GM21576 (cell line): ENCODE results near the gene SYT12.

Experiments
- ATAC-seq: cut with Tn5 transposase; IDR thresholded peaks from one replicate; pipeline ENCODE4 v1.9.1; 2021; ENCODE audit warnings: mild to moderate bottlenecking, moderate library complexity; ENCODE audit not compliant: unreplicated experiment

Gene SYT12

DNA sequence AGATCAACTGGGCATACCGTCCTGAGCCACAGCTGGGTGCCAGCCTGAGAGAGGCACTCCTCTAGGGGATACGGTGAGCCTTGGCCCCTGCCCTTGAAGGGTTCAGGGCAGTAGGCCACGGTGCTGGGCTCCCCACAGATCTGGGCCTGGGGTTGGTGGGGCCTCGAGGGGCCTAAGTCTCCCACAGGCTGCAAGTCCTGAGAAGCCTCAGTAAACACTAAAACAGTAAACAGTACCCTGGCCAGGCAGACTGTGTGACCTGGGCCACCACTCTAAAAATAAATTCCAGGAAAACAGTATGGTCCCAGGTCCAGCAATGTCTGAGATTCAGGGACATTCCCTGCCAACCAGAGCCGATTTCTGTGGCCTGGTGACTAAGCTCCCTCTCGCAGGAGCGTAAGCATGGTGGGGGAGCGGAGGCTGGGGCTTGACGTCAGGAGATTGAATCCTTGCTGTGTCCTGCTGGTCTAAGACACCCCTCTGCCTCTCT lies 31.5 kb downstream of the SYT12 start:
- ATAC-seq: no peak

DNA sequence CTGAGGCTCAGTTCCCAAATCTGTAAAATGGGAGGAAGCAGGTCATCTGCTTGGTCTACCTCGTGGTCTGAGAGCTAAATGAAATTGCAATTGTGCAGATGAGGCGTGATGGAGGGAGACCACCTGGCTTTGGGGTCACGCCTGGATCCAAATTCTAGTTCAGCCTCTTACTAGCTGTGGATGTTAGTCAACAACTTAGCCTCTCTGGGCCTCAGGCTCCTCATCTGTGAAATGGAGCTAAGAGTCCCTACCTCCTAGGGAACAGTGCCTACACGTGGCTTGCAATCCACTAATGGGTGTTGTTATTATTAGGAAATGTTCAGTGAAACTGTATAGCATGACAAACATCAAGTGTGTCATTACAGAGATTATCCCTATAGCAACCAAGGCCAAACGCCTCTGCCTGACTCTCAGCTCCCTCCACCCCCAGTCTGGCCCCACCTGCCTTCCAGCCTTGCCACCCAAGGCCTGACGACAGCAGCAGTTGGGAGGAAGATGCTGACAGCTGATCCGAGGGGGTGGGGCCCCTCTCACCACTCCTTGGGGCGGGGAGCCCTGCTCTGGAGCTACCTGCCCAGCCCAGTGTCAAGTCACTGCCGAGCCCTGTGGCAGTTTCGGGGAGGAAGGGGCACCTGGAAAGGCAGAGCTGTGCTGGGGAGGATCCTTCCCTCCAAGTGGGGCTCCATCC lies 32.0 kb downstream of the SYT12 start:
- no peak for ATAC-seq

DNA sequence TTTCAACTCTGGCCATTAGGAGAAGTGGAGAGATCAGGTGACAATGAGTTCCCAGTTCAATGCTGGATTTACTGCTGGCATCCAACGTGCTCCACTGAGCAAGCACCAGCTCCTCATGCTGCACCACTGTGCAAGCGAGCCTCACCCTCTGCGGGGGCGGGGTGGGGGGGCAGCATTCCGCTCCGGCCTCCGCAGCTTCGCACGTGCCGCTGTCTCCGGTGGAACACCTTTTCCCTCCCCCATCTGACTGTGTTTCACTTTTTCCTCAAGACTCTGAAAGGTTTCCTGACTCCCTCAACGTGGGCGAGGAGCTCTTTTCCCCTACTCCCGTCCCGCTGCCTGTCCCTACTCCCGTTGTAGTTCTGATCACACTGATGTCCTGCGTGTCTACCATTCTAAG lies 32.9 kb downstream of the SYT12 start:
- ATAC-seq: no peak

DNA sequence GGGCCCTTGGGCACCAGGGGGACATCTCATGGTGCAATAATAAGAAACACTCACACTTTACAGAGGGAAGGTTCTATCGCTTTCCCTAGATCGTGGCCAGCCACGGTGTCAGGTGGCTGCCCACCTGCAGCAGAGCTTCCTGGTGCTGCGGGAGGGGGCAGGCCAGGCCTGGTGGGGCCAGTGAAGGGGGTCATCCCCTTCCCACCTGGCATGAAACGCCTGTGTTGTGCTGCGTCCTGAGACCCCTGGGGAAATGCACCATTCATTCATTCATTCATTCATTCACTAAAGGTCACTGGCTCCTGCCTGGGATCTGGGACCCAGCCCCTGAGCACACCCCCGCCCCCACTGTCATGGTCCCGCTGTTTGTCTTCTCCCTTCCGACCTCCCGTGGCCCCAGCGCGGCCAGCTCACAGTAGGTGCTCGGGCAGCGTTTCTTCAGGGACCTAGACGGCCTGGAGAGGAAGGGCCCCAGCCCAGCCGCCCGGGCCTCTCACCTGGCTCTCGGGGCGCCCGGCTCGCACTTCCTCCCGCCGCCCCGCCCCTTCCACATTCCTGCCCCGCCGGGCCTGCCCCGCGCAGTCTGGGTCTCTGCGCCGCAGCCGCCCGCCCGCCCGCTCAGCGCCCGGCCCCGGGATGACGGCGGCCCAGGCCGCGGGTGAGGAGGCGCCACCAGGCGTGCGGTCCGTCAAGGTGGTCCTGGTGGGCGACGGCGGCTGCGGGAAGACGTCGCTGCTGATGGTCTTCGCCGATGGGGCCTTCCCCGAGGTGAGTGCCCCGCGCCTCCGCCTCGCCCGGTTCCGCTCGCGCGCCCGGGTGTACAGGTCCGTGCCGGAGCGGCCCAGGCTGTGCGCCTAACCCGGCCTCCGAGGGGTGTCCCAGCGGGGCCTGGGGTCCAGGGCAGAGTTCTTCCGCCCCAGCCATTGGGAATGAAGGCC lies 33.6 kb downstream of the SYT12 start, which contains the start of gene RHOD:
TSS of gene RHOD (plus strand) at position 581 of the 938 bp plus-strand sequence. CDS start at position 637, 56 bp downstream.
- no peak for ATAC-seq

DNA sequence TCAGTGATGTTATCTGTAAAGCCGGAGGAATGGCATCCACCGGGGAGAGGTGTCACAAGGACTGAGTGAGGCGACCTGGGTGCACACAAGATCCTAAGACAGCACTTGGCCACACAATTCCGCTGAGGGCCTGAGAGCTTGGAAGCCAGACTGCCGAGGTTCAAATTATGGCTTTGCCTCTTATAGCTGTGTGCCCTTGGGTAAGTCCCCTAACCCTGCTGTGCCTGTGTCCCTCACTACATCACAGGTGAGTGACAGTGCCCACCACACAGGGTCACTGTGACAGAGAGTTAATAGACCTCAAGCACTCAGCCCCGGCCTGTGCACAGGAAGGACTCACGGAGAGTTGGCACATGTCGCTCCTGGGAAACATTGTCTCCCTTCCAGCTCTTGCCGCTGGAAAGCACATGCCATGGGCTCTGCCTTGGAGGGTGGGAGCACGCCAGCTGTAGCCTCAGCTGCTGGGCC lies 34.3 kb downstream of the SYT12 start:
- ATAC-seq: no peak

DNA sequence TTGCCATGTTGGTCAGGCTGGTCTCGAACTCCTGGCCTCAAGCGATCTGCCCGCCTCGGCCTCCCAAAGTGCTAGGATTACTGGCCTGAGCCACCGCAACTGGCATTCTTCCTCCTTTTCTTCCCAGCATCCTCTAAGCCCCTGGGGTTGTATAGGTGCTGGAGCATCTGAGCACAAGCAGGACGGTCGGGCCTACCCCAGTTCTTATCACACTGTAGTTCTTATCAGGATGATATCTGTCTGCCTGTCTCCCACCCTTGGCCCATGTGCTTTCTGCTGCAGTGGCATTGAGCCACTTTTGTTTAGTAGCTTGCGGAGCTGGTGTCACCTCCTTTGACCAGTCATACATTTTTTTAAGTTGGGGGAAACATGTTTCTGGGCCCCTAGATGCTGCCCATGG lies 35.6 kb downstream of the SYT12 start:
- ATAC-seq: no peak

DNA sequence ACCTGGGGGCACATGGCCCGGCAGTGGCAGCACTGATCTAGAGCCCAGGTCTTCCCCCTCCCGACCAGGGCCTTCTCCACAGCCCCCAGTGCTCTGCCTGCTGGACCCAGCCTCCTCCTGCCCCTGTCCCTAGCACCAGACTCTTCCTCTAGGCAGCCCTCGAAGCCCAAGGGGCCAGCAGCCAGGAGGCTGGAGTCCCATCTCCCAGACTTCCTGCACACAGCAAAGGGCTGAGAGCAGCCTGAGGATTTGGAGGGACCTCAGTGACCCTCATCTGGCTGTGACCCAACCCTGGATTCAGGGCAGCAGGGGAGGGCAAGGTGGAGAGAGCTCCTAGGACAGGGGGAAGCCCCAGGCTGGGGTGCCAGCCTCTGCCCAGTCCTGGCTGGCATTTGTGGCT lies 36.7 kb downstream of the SYT12 start:
- ATAC-seq: no peak

DNA sequence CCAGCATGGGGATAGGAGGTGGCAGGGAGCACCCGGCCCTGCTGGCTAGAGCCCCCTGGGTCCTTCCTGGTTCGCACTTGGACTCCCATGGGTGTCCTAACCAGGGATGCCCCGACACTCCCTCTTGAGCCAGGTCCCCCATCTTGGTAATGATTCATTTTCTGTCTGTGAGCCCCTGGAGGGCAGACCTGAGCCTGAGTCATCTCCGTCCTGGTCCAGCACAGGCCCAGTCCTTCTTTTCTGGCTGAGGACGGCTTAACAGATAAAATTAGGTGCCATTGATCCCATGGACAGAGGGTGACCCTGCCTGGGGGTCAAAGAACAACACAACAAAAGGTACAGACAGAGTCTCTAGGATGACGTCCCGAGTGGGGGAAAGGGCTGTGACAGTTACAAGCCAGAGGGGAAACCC lies 37.2 kb downstream of the SYT12 start:
- ATAC-seq: no peak

DNA sequence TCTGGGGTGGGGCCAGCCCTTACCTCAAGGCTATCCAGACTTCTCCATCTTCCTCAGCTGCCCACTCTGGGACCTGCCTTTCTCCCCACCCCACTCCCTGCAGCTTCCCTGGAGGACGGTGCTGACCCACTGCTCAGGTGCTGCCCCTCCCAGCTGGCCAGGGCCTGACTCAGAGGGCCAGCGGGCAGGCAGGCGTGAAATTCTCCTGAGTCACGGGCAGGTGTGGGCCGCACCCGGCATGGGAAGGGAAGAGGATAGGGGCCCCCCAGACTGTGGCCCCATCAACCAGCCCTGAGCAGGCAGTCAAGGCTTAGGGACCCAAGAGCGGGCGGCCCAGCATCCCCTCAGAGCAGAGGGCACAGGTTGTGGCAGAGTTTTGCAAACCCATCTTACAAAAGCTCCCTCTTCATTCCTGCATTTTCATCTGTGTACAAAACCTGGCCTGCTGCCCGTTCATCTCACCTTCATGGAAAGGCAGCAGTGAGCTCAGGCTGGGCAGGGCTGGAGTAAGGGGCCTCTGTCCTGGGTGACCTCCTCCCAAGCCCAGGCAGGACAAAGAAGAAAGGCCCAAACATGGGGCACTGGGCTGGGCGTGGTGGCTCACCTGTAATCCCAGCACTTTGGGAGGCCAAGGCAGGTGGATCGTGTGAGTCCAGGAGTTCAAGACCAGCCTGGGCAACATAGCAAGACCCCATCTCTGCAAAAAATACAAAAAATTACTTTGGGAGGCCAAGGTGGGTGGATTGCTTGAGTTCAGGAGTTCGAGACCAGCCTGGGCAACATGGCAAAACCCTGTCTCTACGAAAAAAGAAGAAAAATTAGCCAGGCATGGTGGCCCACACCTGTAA lies 39.8 kb downstream of the SYT12 start:
- ATAC-seq: no peak

DNA sequence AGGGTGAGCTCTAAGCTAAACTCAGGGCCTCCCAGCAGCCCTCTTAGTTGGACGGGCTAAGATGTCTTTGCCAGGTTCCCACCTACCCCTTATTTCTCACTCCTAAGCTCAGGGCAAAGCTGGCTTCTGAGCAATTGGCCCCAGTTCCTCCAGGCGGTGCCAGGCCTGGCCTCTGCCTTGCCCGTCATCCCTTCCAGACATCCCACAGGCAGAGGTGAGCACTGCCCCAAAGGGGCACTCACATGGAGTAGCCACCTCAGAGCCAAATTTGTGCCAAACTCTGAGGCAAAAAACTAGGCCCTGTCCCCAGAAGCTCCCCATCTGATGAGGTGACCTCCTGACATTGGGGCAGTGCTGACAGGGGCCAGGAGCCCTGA lies 43.4 kb downstream of the SYT12 start:
- no peak for ATAC-seq

DNA sequence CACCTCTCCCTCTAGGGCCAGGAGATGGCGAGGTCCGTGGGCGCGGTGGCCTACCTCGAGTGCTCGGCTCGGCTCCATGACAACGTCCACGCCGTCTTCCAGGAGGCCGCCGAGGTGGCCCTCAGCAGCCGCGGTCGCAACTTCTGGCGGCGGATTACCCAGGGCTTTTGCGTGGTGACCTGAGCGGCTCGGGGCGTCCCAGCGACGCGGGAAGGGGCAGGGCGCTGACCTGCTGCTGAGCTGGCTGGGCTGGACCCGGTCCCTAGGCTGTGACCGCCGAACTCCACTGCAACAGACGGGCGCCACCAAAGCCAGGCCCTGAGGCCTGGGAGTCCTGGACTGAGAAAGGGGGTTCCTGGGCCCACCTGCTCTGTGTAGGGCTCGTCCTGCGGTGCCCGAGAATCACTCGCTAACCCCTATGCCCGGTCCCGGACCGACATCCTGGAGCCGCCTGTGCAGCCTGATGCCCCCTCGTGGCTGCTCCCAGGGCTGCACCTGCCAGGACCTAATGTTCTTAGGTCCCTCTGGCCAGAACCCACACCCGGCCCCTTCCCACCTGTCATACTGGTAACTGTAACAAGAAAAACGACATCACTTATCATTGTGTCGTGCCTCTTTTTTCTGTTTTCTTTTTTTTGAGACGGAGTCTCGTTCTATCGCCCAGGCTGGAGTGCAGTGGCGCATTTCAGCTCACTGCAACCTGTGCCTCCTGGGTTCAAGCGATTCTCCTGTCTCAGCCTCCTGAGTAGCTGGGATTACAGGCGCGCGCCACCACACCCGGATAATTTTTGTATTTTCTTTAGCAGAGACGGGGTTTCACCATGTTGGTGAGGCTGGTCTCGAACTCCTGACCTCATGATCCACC lies 48.7 kb downstream of the SYT12 start:
- ATAC-seq: no peak

DNA sequence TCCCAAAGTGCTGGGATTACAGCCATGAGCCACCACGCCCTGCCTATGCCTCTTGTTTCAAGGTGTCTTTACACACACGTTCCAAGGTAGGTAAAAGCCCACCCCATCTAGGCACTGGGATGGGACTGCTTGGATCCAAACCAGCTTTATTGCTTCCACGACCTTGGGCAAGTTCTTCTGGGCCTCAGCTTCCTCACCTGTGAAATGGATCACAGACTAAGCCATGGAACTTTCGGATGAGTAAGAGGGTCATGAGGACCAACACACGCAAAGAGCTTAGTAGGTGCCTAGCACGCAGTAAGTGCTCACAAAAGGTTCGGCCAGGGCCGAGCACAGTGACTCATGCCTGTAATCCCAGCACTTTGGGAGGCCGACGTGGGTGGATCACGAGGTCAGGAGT lies 49.4 kb downstream of the SYT12 start:
- ATAC-seq: no peak

DNA sequence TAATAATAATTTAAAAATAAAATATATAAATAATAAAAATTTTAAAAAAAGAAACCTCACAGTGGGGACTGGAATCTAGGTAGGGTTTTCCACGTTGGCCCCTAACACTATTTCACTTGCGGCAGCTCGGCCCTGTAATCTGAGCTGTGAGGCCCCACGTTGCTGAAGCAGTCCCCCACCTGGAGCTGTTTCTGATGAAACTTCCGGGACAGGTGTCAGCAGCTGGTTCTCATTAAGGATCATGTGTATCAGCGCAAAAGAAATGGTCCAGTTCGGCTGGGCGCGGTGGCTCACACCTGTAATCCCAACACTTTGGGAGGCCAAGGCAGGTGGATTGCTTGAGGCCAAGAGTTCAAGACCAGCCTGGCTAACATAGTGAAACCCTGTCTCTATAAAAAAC lies 51.0 kb downstream of the SYT12 start:
- ATAC-seq: no peak

DNA sequence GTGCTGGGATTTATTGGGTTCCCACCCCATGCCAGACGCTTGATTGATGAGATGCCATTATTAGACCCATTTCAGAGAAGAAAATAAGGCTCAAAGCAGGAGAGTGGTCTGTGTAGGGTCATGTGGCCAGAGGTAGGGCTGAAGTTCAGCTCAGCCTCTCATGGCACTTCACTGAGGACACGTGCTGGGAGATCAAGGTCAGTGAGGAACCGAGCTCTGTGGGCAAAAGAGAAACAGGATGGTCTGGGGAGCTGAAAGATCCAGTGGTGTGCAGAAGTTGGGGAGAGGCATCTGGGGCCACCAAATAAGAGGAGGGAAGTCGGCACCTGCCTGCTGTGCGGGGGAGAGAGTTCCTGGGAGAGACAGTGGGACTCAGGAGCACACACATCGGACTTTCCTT lies 53.3 kb downstream of the SYT12 start:
- ATAC-seq: no peak

DNA sequence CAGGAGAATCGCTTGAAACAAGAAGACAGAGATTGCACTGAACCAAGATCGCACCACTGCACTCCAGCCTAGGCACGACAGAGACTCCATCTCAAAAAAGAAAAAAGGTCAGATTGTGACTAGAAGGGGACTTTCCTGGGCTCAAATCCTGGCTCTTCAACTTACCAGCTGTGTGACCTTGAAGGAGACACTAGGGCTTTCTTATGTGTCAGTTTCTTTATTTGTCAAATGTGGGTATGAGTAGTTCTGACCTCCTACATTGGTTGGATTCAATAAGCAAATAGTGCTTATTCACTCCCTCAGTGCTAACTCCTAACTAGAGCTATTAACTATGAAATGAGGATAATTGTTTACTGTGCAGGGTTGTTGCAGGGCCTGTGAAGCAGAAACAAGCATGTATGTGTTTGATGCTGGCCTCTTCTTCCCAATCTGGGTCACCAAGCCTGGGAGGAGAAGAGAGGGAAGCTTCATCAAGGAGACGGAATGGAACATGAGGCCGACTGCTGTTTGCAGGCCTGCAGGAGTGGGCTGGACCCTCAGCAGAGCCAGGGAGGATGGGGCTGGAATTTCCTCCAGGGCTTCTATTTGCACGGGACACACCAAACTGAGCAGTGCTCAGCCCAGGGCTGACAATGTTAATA lies 56.3 kb downstream of the SYT12 start:
- ATAC-seq: no peak

DNA sequence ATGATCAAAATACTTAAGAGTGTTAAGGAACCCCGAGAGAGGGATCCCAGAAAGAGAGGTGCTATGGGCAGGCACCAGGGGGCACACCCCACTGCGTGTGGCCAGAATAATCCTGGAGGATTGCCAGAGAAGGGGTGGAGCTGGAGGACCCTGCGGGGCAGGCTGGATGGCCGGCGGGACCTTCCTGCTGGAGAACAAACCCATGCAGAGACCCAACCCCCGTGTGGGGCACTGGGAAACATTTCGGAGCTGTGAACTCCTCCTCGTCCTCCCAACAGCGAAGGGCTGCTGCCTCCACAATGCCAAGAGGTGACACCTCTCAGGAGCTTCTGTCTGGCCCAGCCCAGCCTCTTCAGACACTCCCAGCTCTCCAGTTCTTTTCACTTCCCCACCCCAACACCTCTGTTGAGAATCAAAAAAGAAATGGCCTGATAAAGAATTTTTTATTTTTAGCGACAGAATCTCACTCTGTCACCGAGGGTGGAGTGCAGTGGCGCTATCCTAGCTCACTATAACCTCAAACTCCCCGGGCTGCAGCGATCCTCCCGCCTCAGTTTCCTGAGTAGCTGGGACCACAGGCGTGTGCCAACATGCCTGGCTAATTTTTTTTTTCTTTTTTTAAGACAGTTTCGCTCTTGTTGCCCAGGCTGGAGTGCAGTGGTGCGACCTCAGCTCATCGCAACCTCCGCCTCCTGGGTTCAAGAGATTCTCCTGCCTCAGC lies 59.3 kb downstream of the SYT12 start:
- ATAC-seq: no peak

DNA sequence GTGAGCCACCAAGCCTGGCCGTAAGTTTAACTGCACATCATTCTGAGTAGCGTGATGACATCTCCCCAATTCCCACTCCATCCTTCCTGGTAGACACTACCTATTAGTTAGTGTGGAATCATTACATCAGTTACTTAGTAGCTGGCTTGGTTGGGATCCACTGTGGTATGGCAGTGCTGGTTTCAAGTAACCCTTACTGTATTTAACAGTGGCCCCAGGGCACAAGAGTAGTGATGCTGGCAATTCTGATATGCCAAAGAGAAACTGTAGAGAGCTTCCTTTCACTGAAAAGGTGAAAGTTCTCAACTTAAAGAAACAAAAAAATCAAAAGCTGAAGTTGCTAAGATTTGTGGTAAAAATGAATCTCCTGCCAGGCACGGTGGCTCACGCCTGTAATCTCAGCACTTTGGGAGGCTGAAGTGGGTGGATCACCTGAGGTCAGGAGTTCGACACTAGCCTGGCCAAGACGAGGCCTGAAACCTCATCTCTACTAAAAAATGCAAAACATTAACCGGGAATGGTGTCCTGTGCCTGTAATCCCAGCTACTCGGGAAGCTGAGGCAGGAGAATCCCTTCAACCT lies 60.9 kb downstream of the SYT12 start:
- ATAC-seq: no peak

DNA sequence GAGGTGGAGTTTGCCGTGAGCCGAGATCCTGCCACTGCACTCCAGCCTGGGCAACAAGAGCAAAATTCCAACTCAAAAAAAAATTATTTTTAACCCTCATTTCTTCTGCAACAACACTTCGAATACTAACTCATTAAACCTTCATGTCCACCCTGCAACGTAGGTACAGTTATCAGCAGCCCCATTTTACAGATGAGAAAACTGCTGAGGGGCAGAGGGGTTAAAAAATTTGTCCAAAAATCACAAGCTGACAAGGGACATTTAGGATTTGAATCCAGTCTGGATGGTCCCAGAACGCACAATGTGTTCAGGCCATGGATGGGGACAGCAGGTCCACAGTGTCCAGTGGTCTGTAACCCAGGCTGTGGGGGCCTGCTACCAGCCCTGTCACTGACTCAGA lies 62.7 kb downstream of the SYT12 start:
- ATAC-seq: no peak

DNA sequence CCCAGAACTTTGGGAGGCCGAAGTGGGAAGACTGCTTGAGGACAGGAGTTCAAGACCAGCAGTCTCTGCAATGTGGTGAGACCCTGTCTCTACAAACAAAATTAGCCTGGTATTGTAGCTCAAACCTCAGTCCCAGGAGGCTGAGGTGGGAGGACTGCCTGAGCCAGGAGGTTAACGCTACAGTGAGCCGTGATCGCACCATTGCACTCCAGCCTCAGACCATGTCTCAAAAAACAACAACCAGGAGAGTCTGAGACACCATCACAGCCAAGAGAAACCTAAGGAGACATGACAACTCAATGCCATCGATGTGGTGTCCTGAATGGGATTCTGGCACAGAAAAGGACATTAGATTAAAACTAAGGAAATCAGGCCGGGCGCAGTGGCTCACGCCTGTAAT lies 67.8 kb downstream of the SYT12 start:
- ATAC-seq: no peak
